Caco-2 (cell line): Measurements from ENCODE around the gene ZNF710. TPM values are rescaled to one million over a fixed set of nuclear protein-coding genes. Genes with fewer than 3 reads are reported as not detected.

Experiments used
- BruUV-seq: library from RNA; stranded (reverse); fragments of 400-500 nt; replicated peaks from 2 replicates; lab custom pipeline; 2021; lab: Mats Ljungman, UMichigan
- CTCF ChIA-PET: fragments of 300-600 bp; sonication (Branson Sonifier 250); formaldehyde crosslinking; loops from one replicate; lab custom pipeline; 2022; ENCODE audit warnings: antibody characterized with exemption; lab: Charles Lee
- POLR2A ChIA-PET: fragments of 300-600 bp; sonication (Branson Sonifier 250); formaldehyde crosslinking; loops from one replicate; lab custom pipeline; 2022; ENCODE audit warnings: antibody characterized with exemption; lab: Charles Lee
- DNase-seq, 2 experiments: peaks; one replicate each; pipeline versions ENCODE4 v3.0.0 to v3.0.0-alpha.2; 2020 to 2022
- H3K27me3 ChIP-seq: replicated peaks from 2 replicates; pipeline ENCODE4 v1.6.0; 2011; ENCODE audit warnings: low read length; ENCODE audit not compliant: control insufficient read depth, insufficient read depth
- H3K36me3 ChIP-seq: 2 replicates; pipeline ENCODE4 v1.5.1; 2011; ENCODE audit warnings: low read length; ENCODE audit not compliant: control insufficient read depth, insufficient read depth
- H3K4me1 ChIP-seq: fragments of 250-450 bp; sonication (Bioruptor Pico); 2 replicates; pipeline ENCODE4 v1.5.1; 2020; ENCODE audit warnings: mild to moderate bottlenecking
- H3K4me3 ChIP-seq: 2 replicates; pipeline ENCODE4 v1.5.1; 2011; ENCODE audit warnings: low read depth, mild to moderate bottlenecking, control low read depth, low read length
- H3K9me3 ChIP-seq: fragments of 250-450 bp; sonication (Bioruptor Pico); 2 replicates; pipeline ENCODE4 v1.5.1; 2020; ENCODE audit warnings: mild to moderate bottlenecking, moderate library complexity
- H3K27ac Mint-ChIP-seq: one replicate; pipeline ENCODE4 v1.8.0; 2022; ENCODE audit warnings: mixed read lengths; ENCODE audit not compliant: unreplicated experiment
- H3K27me3 Mint-ChIP-seq: one replicate; pipeline ENCODE4 v1.8.0; 2022; ENCODE audit warnings: mixed read lengths; ENCODE audit not compliant: insufficient read depth, unreplicated experiment
- H3K36me3 Mint-ChIP-seq: one replicate; pipeline ENCODE4 v1.8.0; 2022; ENCODE audit warnings: mild to moderate bottlenecking, mixed read lengths; ENCODE audit not compliant: insufficient read depth, unreplicated experiment
- H3K4me1 Mint-ChIP-seq: one replicate; pipeline ENCODE4 v1.8.0; 2022; ENCODE audit warnings: low read depth, mixed read lengths; ENCODE audit not compliant: unreplicated experiment
- H3K4me3 Mint-ChIP-seq: one replicate; pipeline ENCODE4 v1.8.0; 2022; ENCODE audit warnings: mild to moderate bottlenecking, moderate library complexity, mixed read lengths; ENCODE audit not compliant: unreplicated experiment
- H3K9me3 Mint-ChIP-seq: one replicate; pipeline ENCODE4 v1.8.0; 2022; ENCODE audit warnings: mixed read lengths; ENCODE audit not compliant: unreplicated experiment
- intact Hi-C: fragments of 100-400 bp; cut with micrococcal nuclease; formaldehyde crosslinking; loops from one replicate; pipeline ENCODE4 v1.10.0; 2022; ENCODE audit not compliant: unreplicated experiment
- total RNA-seq: library from RNA; stranded (reverse); gene quantifications from 2 replicates; pipeline ENCODE4 v1.2.3, GENCODE V29; 2022
- TF ChIP-seq, protein P1 (sequence below), 2 experiments: fragments of 200-600 bp in 1 of 2; IDR thresholded peaks; 1 replicate in 1 of 2; 2 replicates in 1 of 2; pipeline versions ENCODE4 v1.5.1 to v1.8.0; 2011 to 2022; ENCODE audit warnings: antibody characterized with exemption in 1 of 2, control low read depth in 1 of 2, inconsistent platforms in 1 of 2, low read depth in 1 of 2, low read length in 1 of 2, mild to moderate bottlenecking in 1 of 2, moderate library complexity in 1 of 2; ENCODE audit not compliant: insufficient read depth in 1 of 2, severe bottlenecking in 1 of 2, unreplicated experiment in 1 of 2

ZNF710 gene
- total RNA-seq, 1 experiment from 2014 or later, result 21.4 TPM

- no peak overlapping the region for H3K4me3 Mint-ChIP-seq
- H3K9me3 Mint-ChIP-seq, result no peaks in the 10 kb centered on the region
- intact Hi-C loops, result loop anchor here (5.0 kb wide), 1 partner anchor 73 kb away; the partner anchor contains the start of gene ZNF710
- Histone ChIP-seq H3K27me3 (no peaks in the 10 kb centered on the region), H3K4me3 (no peak overlapping the region), H3K36me3 (no peaks in the 10 kb centered on the region), H3K4me1 (peaks cover 15% of the 10 kb centered on the region), H3K9me3 (no peaks in the 10 kb centered on the region)
- H3K36me3 Mint-ChIP-seq, result peaks cover 9% of the 10 kb centered on the region
- no peaks in the 10 kb centered on the region for H3K27me3 Mint-ChIP-seq
- peak overlapping the region; percentile 80 for H3K27ac Mint-ChIP-seq
- TF ChIP-seq, protein P1, sequence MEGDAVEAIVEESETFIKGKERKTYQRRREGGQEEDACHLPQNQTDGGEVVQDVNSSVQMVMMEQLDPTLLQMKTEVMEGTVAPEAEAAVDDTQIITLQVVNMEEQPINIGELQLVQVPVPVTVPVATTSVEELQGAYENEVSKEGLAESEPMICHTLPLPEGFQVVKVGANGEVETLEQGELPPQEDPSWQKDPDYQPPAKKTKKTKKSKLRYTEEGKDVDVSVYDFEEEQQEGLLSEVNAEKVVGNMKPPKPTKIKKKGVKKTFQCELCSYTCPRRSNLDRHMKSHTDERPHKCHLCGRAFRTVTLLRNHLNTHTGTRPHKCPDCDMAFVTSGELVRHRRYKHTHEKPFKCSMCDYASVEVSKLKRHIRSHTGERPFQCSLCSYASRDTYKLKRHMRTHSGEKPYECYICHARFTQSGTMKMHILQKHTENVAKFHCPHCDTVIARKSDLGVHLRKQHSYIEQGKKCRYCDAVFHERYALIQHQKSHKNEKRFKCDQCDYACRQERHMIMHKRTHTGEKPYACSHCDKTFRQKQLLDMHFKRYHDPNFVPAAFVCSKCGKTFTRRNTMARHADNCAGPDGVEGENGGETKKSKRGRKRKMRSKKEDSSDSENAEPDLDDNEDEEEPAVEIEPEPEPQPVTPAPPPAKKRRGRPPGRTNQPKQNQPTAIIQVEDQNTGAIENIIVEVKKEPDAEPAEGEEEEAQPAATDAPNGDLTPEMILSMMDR (IDR thresholded peaks at IDR 0.05; ENCODE audit: insufficient read depth in 1 of 2, low read depth in 1 of 2, low read length in 1 of 2, severe bottlenecking in 1 of 2, unreplicated experiment in 1 of 2), result no peak
- DNase-seq, result no peak
- ChIA-PET CTCF (interaction anchor here (0.8 to 1.7 kb wide), 6 partner anchors 10 to 177 kb away, joined by 3 to 6 read pairs (median 4); partner anchors contain the start of genes CIB1, GDPGP1 and IDH2), POLR2A (interaction anchor here (0.6 kb wide), 2 partner anchors 162 to 171 kb away, joined by 4 read pairs; partner anchors contain the start of gene ARPIN)
- peaks cover 14% of the 10 kb centered on the region for H3K4me1 Mint-ChIP-seq
- BruUV-seq, result no TSS peak
These were observed 73.8 kb downstream of the ZNF710 start for GRCh38 chr15:90074916-90075315.

DNA sequence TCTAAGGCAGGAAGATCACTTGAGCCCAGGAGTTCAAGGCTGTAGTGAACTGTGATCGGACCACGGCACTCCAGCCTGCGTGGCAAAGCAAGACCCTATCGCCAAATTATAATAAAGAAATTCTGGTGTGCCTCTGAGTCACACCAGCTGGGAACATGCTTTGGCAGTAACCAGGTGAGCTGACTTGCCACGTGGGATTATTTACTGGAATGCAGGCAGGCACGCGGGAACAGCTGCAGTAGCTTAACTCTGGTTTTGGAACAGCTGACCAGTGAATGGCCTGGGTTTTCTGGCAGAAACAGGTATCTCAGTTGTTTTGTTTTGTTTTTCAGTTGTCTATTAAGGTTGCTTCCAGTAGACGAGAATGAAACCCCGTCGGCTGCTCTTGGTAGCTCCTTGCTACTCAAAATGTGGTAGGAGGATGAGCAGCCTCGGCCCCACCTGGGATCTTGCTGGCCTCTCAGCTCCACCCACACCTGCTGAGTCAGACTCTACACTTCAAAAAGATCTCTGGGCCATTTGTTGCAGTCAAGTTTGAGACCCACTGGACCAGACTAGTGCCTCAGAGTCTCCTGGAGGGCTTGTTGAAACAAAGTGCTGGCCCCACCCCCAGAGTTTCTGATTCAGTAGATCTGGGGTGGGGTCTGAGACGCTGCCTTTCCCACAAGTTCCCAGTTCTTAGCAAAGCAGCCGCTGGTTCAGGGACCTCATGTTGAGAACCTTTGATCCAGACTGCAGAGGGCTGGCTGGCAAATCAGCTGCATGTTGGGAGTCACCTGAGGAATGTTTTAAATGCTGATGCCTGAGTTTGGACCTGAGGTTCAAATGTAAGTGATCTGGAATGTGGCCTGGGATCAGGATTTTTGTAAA lies 74.5 kb downstream of the ZNF710 start:
- no peaks in the 10 kb centered on the region for H3K36me3 ChIP-seq
- intact Hi-C loops, result loop anchor here (5.0 kb wide), 1 partner anchor 73 kb away; the partner anchor contains the start of gene ZNF710

More for the DNA sequence above, 74.5 kb downstream of the ZNF710 start:
- Mint-ChIP-seq H3K4me1 (peaks cover 14% of the 10 kb centered on the region), H3K36me3 (peaks cover 16% of the 10 kb centered on the region), H3K4me3 (peak overlapping the region; percentile 38), H3K27ac (peak overlapping the region; percentile 80), H3K27me3 (no peaks in the 10 kb centered on the region), H3K9me3 (no peaks in the 10 kb centered on the region)
- DNase-seq, result peak; percentile 65 to 69
- Histone ChIP-seq H3K27me3 (no peaks in the 10 kb centered on the region), H3K9me3 (no peaks in the 10 kb centered on the region), H3K4me3 (no peak overlapping the region), H3K4me1 (peaks cover 15% of the 10 kb centered on the region)
- TSS peak; percentile 39 for BruUV-seq
- TF ChIP-seq, protein P1 (IDR thresholded peaks at IDR 0.05; ENCODE audit: insufficient read depth in 1 of 2, low read depth in 1 of 2, low read length in 1 of 2, severe bottlenecking in 1 of 2, unreplicated experiment in 1 of 2), result no peak
- ChIA-PET POLR2A (interaction anchor here (0.6 kb wide), 3 partner anchors 162 to 182 kb away, joined by 3 to 4 read pairs (median 4); partner anchors contain the start of genes AP3S2 and ARPIN), CTCF (interaction anchor here (0.8 to 1.7 kb wide), 6 partner anchors 9 to 177 kb away, joined by 3 to 6 read pairs (median 4); partner anchors contain the start of genes CIB1, GDPGP1 and IDH2)
